ENCODE data around the gene KLF6. TPM values are rescaled to one million over a fixed set of nuclear protein-coding genes. Genes with fewer than 3 reads are reported as not detected.

The KLF6 gene
- total RNA-seq, 1 donor from 2014 or later, result 319 TPM

DNA sequence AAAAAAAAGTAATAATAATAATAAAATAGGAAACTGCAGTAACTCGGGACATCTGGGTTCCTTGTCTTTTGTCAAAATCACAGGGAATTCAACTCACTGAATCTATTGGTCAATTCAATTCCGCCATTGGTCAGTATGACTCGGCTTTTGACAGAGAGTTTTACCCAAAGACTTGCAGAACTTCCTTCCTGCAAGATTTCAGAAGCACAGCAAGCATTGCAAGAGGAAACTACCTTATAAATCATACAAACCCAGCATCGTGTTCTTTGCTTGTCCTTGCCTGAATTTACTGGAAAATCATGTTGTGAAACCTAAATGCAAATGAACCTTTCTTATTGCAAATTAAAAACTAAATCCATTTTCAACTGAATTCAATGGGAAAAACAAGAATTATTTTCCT, 15.5 kb downstream of the KLF6 start:
- DNase-seq (ENCODE audit: low read depth) (no peak), FAIRE-seq (no peak)
- no peak overlapping the region for H3K4me3 ChIP-seq (ENCODE audit: insufficient read depth, low read depth, low read length)
- H3K27me3 Mint-ChIP-seq (ENCODE audit: low read depth, unreplicated experiment), result no peaks in the 10 kb centered on the region
- no peaks in the 10 kb centered on the region for H3K36me3 ChIP-seq (ENCODE audit: insufficient read depth, low read length)
- H3K4me1 Mint-ChIP-seq (ENCODE audit: low read depth, unreplicated experiment), result peaks cover 6% of the 10 kb centered on the region
- no peaks in the 10 kb centered on the region for H4K20me1 ChIP-seq (ENCODE audit: insufficient read depth, low read length)
- no peak overlapping the region for H3K4me2 ChIP-seq (ENCODE audit: low read length)
- H3K36me3 Mint-ChIP-seq (ENCODE audit: low read depth, unreplicated experiment), result no peaks in the 10 kb centered on the region
- no peaks in the 10 kb centered on the region for H3K27me3 ChIP-seq (ENCODE audit: insufficient read depth, low read length)
- TF ChIP-seq, protein P1, sequence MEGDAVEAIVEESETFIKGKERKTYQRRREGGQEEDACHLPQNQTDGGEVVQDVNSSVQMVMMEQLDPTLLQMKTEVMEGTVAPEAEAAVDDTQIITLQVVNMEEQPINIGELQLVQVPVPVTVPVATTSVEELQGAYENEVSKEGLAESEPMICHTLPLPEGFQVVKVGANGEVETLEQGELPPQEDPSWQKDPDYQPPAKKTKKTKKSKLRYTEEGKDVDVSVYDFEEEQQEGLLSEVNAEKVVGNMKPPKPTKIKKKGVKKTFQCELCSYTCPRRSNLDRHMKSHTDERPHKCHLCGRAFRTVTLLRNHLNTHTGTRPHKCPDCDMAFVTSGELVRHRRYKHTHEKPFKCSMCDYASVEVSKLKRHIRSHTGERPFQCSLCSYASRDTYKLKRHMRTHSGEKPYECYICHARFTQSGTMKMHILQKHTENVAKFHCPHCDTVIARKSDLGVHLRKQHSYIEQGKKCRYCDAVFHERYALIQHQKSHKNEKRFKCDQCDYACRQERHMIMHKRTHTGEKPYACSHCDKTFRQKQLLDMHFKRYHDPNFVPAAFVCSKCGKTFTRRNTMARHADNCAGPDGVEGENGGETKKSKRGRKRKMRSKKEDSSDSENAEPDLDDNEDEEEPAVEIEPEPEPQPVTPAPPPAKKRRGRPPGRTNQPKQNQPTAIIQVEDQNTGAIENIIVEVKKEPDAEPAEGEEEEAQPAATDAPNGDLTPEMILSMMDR (IDR thresholded peaks at IDR 0.05; ENCODE audit: insufficient read depth, low read depth, low read length), result no peak
- TF ChIP-seq EZH2 (IDR thresholded peaks at IDR 0.05; ENCODE audit: insufficient read depth, low read length), result no peak
- H3K27ac ChIP-seq (ENCODE audit: low read depth, low read length), result no peak overlapping the region
- no peaks in the 10 kb centered on the region for H3K9me3 Mint-ChIP-seq (ENCODE audit: unreplicated experiment)
- no peak overlapping the region for H3K4me3 Mint-ChIP-seq (ENCODE audit: unreplicated experiment)
- H3K79me2 ChIP-seq (ENCODE audit: insufficient read depth, low read length), result no peaks in the 10 kb centered on the region
- no peak overlapping the region for H3K9ac ChIP-seq (ENCODE audit: low read length)
- H3K9me3 ChIP-seq (ENCODE audit: insufficient read depth, low read depth, low read length), result no peaks in the 10 kb centered on the region
- H3K27ac Mint-ChIP-seq (ENCODE audit: unreplicated experiment), result no peak overlapping the region
- peaks cover 6% of the 10 kb centered on the region for H3K4me1 ChIP-seq (ENCODE audit: insufficient read depth, low read length)
- H2AFZ ChIP-seq (ENCODE audit: low read depth, low read length), result no peak overlapping the region

DNA sequence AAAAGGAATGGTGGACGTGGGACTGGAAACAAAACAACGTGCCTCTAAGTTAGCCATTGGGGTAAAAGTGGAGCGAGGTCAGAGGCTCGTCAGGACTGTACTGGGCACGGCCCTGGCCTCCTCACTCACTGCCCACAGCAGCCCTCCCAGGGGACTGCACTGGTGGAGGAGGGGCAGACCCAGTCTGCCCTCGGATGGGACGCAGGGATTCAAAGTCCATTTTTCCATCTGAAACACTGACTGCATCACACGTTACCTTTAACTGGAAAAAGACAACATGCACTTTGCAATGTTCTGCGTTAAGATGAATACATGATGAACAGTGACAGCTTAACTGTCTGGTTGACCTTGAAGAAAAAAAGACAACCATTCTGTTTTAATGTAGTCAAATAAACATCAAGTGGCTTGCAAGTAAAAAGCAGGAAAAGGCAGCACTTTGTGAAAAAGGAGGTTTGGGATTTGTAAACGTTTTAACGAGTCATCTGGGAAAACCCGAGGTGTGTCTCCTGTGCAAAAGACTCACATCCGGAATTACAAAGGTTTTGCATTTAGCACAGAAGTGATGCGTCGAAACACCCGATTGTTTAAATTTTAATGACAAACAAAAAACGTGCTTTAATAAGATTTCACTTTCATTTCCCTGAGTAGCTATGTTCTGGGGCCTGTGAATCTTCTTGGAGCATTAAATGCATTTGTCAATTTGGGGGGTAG, 18.8 kb downstream of the KLF6 start:
- Histone ChIP-seq H3K27me3 (ENCODE audit: insufficient read depth, low read length) (no peaks in the 10 kb centered on the region), H3K4me3 (ENCODE audit: insufficient read depth, low read depth, low read length) (no peak overlapping the region), H3K9me3 (ENCODE audit: insufficient read depth, low read depth, low read length) (no peaks in the 10 kb centered on the region), H3K27ac (ENCODE audit: low read depth, low read length) (no peak overlapping the region), H3K36me3 (ENCODE audit: insufficient read depth, low read length) (no peaks in the 10 kb centered on the region), H3K4me1 (ENCODE audit: insufficient read depth, low read length) (peaks cover 40% of the 10 kb centered on the region), H3K9ac (ENCODE audit: low read length) (no peak overlapping the region), H3K4me2 (ENCODE audit: low read length) (no peak overlapping the region), H4K20me1 (ENCODE audit: insufficient read depth, low read length) (no peaks in the 10 kb centered on the region), H2AFZ (ENCODE audit: low read depth, low read length) (no peak overlapping the region), H3K79me2 (ENCODE audit: insufficient read depth, low read length) (no peaks in the 10 kb centered on the region)
- no peak for TF ChIP-seq EZH2 (IDR thresholded peaks at IDR 0.05; ENCODE audit: insufficient read depth, low read length)
- TF ChIP-seq, protein P1 (IDR thresholded peaks at IDR 0.05; ENCODE audit: insufficient read depth, low read depth, low read length), result no peak
- Mint-ChIP-seq H3K27me3 (ENCODE audit: low read depth, unreplicated experiment) (no peaks in the 10 kb centered on the region), H3K4me3 (ENCODE audit: unreplicated experiment) (no peak overlapping the region), H3K27ac (ENCODE audit: unreplicated experiment) (no peak overlapping the region), H3K4me1 (ENCODE audit: low read depth, unreplicated experiment) (peaks cover 35% of the 10 kb centered on the region), H3K36me3 (ENCODE audit: low read depth, unreplicated experiment) (no peaks in the 10 kb centered on the region), H3K9me3 (ENCODE audit: unreplicated experiment) (no peaks in the 10 kb centered on the region)
- no peak for FAIRE-seq
- DNase-seq (ENCODE audit: low read depth), result no peak

DNA sequence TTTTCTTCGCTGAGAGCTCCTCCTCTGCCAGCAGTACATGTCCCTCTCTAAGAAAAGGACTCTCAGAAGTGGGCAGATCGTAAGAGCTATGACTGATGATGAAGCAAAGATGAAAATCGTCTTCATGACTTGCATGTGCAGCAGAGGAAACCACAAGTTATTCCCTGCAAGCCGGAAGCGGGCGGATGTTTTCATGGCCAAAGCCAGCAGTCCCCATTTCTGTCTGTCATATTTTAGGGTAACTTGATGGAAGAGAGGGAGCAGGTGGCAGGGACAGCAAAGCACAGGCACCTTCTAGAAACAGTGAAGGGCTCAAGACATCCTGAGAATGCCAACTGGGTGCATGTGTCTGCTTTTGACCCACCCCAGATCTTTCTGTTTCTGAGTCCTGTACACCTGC, 19.9 kb downstream of the KLF6 start:
- H3K4me1 ChIP-seq (ENCODE audit: insufficient read depth, low read length), result peaks cover 41% of the 10 kb centered on the region
- Mint-ChIP-seq H3K4me1 (ENCODE audit: low read depth, unreplicated experiment) (peaks cover 41% of the 10 kb centered on the region), H3K36me3 (ENCODE audit: low read depth, unreplicated experiment) (no peaks in the 10 kb centered on the region), H3K4me3 (ENCODE audit: unreplicated experiment) (no peak overlapping the region), H3K27ac (ENCODE audit: unreplicated experiment) (peak overlapping the region; percentile 10), H3K27me3 (ENCODE audit: low read depth, unreplicated experiment) (no peaks in the 10 kb centered on the region), H3K9me3 (ENCODE audit: unreplicated experiment) (no peaks in the 10 kb centered on the region)
- H3K4me3 ChIP-seq (ENCODE audit: insufficient read depth, low read depth, low read length), result no peak overlapping the region
- no peaks in the 10 kb centered on the region for H3K79me2 ChIP-seq (ENCODE audit: insufficient read depth, low read length)
- TF ChIP-seq EZH2 (IDR thresholded peaks at IDR 0.05; ENCODE audit: insufficient read depth, low read length), result no peak
- TF ChIP-seq, protein P1 (IDR thresholded peaks at IDR 0.05; ENCODE audit: insufficient read depth, low read depth, low read length), result no peak
- no peak overlapping the region for H3K27ac ChIP-seq (ENCODE audit: low read depth, low read length)
- no peak overlapping the region for H2AFZ ChIP-seq (ENCODE audit: low read depth, low read length)
- no peak overlapping the region for H3K4me2 ChIP-seq (ENCODE audit: low read length)
- DNase-seq (ENCODE audit: low read depth) (peak; percentile 21), FAIRE-seq (no peak)
- H3K36me3 ChIP-seq (ENCODE audit: insufficient read depth, low read length), result no peaks in the 10 kb centered on the region
- H3K9ac ChIP-seq (ENCODE audit: low read length), result no peak overlapping the region
- H3K27me3 ChIP-seq (ENCODE audit: insufficient read depth, low read length), result no peaks in the 10 kb centered on the region
- H3K9me3 ChIP-seq (ENCODE audit: insufficient read depth, low read depth, low read length), result no peaks in the 10 kb centered on the region
- H4K20me1 ChIP-seq (ENCODE audit: insufficient read depth, low read length), result no peaks in the 10 kb centered on the region

Measured in astrocyte (in vitro differentiated cells and primary cell).